Hematopoietic multipotent progenitor cell (in vitro differentiated cells): ENCODE measurements around the gene DNMT3A. TPM values are rescaled to one million over a fixed set of nuclear protein-coding genes. Genes with fewer than 3 reads are reported as not detected.

Source experiments
- small RNA-seq: library from RNA; depleted of rRNA; stranded (forward); fragments of <200 nt; gene quantifications from one replicate; pipeline ENCODE3, GENCODE V24; 2012
- total RNA-seq: library from RNA; depleted of rRNA; stranded (reverse); fragments of >200 nt; gene quantifications from one replicate; pipeline ENCODE4 v1.2.3, GENCODE V29; 2012

The DNMT3A gene
- total RNA-seq, 1 donor = 80.0 TPM

Small RNA genes within 50 kb of the gene (small RNA-seq; reads per million reads assigned to genes)
- gene MIR1301 = 0.47 reads per million

Other genes starting within 250 kb of the DNMT3A start
- 23.4 TPM for gene POMC, start 173.3 kb downstream of the DNMT3A start, total RNA-seq